ENCODE results near the gene PRKCH. TPM values are rescaled to one million over a fixed set of nuclear protein-coding genes. Genes with fewer than 3 reads are reported as not detected.

Gene PRKCH
- total RNA-seq, 2 experiments from 2014 or later: 193 to 194 TPM

- ATAC-seq (no peak), DNase-seq (no peak)
- intact Hi-C loops (cut with micrococcal nuclease): no loop called here
- TF ChIP-seq, protein P1, sequence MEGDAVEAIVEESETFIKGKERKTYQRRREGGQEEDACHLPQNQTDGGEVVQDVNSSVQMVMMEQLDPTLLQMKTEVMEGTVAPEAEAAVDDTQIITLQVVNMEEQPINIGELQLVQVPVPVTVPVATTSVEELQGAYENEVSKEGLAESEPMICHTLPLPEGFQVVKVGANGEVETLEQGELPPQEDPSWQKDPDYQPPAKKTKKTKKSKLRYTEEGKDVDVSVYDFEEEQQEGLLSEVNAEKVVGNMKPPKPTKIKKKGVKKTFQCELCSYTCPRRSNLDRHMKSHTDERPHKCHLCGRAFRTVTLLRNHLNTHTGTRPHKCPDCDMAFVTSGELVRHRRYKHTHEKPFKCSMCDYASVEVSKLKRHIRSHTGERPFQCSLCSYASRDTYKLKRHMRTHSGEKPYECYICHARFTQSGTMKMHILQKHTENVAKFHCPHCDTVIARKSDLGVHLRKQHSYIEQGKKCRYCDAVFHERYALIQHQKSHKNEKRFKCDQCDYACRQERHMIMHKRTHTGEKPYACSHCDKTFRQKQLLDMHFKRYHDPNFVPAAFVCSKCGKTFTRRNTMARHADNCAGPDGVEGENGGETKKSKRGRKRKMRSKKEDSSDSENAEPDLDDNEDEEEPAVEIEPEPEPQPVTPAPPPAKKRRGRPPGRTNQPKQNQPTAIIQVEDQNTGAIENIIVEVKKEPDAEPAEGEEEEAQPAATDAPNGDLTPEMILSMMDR (IDR thresholded peaks at IDR 0.05): no peak
- ChIA-PET CTCF (no interaction called here), POLR2A (no interaction called here)
- Mint-ChIP-seq H3K27ac (peak overlapping the region; percentile 12), H3K27me3 (no peaks in the 10 kb centered on the region), H3K4me1 (ENCODE audit: low read depth) (peaks cover 55% of the 10 kb centered on the region), H3K9me3 (no peaks in the 10 kb centered on the region), H3K36me3 (ENCODE audit: low read depth) (peaks cover 79% of the 10 kb centered on the region), H3K4me3 (no peak overlapping the region)
These were observed 228.0 kb downstream of the PRKCH start for GRCh38 chr14:61549425-61549824.

GRCh38 chr14:61551384-61551783 lies 230.0 kb downstream of the PRKCH start:
- TF ChIP-seq, protein P1 (IDR thresholded peaks at IDR 0.05): no peak
- peak; percentile 22 for ATAC-seq
- H3K36me3 Mint-ChIP-seq (ENCODE audit: low read depth): peaks cover 68% of the 10 kb centered on the region
- no peaks in the 10 kb centered on the region for H3K27me3 Mint-ChIP-seq
- DNase-seq: no peak
- peaks cover 51% of the 10 kb centered on the region for H3K4me1 Mint-ChIP-seq (ENCODE audit: low read depth)
- H3K9me3 Mint-ChIP-seq: no peaks in the 10 kb centered on the region
- H3K27ac Mint-ChIP-seq: peak overlapping the region; percentile 97
- ChIA-PET POLR2A (interaction anchor here (0.6 to 1.8 kb wide), 6 partner anchors 11 to 263 kb away, joined by 3 to 8 read pairs (median 3); partner anchors contain the start of gene HIF1A), CTCF (interaction anchor here (1.0 to 1.5 kb wide), 3 partner anchors 9 to 271 kb away, joined by 3 to 8 read pairs (median 3); partner anchors contain the start of gene TMEM30B)
- H3K4me3 Mint-ChIP-seq: no peak overlapping the region
- intact Hi-C loops (cut with micrococcal nuclease): no loop called here

GRCh38 chr14:61552241-61552640 lies 230.9 kb downstream of the PRKCH start:
- peak overlapping the region; percentile 97 for H3K27ac Mint-ChIP-seq
- no peaks in the 10 kb centered on the region for H3K27me3 Mint-ChIP-seq
- no peak for DNase-seq
- TF ChIP-seq, protein P1 (IDR thresholded peaks at IDR 0.05): no peak
- no peak for ATAC-seq
- peaks cover 51% of the 10 kb centered on the region for H3K4me1 Mint-ChIP-seq (ENCODE audit: low read depth)
- no peaks in the 10 kb centered on the region for H3K9me3 Mint-ChIP-seq
- intact Hi-C loops (cut with micrococcal nuclease): no loop called here
- ChIA-PET CTCF (interaction anchor here (0.6 to 1.8 kb wide), 6 partner anchors 11 to 272 kb away, joined by 3 to 8 read pairs (median 4); partner anchors contain the start of gene TMEM30B), POLR2A (interaction anchor here (1.5 to 2.1 kb wide), 5 partner anchors 10 to 143 kb away, joined by 3 to 9 read pairs (median 5); partner anchors contain the start of gene HIF1A)
- no peak overlapping the region for H3K4me3 Mint-ChIP-seq
- H3K36me3 Mint-ChIP-seq (ENCODE audit: low read depth): peaks cover 64% of the 10 kb centered on the region

DNA sequence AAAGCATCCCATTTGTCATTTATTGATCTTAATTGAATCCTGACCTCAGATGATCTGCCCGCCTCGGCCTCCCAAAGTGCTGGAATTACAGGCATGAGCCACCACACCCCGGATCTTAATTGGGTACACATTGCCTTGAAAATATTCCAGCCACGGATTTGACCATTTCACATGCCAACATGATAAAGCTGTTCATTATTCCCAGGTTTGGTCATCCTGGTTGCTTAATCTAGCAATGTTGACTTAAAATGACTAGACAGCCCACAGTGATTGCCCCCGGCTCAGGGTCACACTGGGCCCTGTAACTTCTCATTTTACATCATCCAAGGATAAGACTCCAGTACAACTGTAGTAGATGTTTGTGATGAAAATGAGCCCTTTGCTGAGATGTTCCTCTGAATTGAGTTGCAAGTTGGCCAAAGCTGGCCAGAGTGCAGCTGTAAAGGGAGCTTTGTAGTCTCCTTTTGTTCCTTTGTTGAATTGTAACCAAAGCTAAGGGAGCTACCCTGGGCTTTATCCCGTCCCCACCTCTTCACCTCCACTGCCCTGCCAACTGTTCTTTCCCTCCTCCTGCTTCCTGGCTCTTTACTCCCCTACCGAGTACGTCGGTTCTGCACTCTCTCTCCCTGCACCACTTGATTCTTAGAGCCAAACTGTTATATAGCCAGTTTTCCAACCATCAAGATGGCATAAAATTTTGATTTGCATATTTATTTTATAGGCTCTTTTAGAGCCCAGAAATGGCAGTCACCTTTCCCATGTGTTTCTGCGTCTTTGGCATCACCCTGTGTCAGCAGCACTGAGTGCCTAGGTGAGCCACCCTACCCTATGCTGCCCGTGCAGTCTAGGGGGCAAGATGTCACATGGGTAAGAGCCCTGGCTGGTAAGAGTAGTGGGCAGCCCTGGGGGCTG lies 232.6 kb downstream of the PRKCH start:
- Mint-ChIP-seq H3K36me3 (ENCODE audit: low read depth) (peaks cover 48% of the 10 kb centered on the region), H3K4me1 (ENCODE audit: low read depth) (peaks cover 49% of the 10 kb centered on the region), H3K27ac (peak overlapping the region; percentile 97), H3K27me3 (no peaks in the 10 kb centered on the region), H3K4me3 (no peak overlapping the region), H3K9me3 (no peaks in the 10 kb centered on the region)
- DNase-seq (no peak), ATAC-seq (no peak)
- intact Hi-C loops (cut with micrococcal nuclease): no loop called here
- CTCF ChIA-PET: interaction anchor here (1.5 to 1.8 kb wide), 3 partner anchors 9 to 79 kb away, joined by 4 to 7 read pairs (median 5); no protein-coding TSS in a partner anchor
- POLR2A ChIA-PET: interaction anchor here (0.6 to 2.1 kb wide), 6 partner anchors 9 to 108 kb away, joined by 3 to 9 read pairs (median 4); no protein-coding TSS in a partner anchor
- TF ChIP-seq, protein P1 (IDR thresholded peaks at IDR 0.05): no peak

Data from activated CD8-positive, alpha-beta T cell treated with anti-CD3 and anti-CD28 coated beads for 36 hours (primary cell).